HG03060 (cell line): ENCODE measurements around the gene ZNF740.
"Not testable (repeated sequence)": the region's sequence is repeated elsewhere in the genome, so short reads cannot be mapped to it uniquely, and the experiment has no call there.

Experiments
- ATAC-seq: cut with Tn5 transposase; IDR thresholded peaks from one replicate; pipeline ENCODE4 v1.9.1; 2021; ENCODE audit warnings: low read depth, moderate number of reproducible peaks; ENCODE audit not compliant: unreplicated experiment

The ZNF740 gene

DNA sequence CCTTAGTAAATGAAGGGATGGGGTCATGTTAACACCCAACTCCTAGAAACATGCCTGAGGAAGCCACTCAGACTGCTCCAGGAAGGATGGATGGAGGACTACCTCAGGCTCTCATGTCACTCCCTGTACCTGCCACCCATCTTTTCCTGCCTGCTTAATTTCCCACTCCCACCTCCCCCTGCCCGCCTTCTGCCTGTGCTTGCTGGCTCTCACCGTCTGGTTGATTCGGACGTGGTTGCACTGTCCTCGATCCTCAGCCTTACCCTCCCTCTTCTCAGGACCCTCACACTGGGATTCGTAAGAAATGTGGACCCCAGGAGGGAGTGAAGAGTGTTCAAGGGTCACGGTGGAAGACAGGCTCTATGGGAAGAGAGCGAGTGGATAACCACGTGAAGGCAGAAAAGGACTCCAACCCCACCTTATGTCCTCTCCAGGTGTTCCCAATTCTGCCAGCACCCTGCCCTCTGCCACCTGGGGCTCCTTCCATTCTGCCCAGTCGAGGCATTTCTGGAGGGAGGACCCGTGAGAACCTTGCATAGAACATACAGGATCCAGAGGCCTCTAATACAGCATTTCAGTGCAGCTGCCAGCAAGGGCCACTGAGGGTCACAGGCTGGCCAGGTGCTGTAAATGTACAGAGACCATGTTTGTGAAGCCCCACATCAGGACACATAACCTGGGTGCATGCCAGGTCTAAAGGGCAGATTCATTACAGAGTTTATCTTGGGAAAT is 13.6 kb downstream of the ZNF740 start:
- ATAC-seq, result no peak

- ATAC-seq, result no peak
Observed at GRCh38 chr12:53194973-53195372, 14.5 kb downstream of the ZNF740 start.

- no peak for ATAC-seq
Observed at GRCh38 chr12:53195516-53196420, 15.2 kb downstream of the ZNF740 start.

- ATAC-seq, result no peak
Observed at GRCh38 chr12:53196486-53196885, 16.0 kb downstream of the ZNF740 start.

DNA sequence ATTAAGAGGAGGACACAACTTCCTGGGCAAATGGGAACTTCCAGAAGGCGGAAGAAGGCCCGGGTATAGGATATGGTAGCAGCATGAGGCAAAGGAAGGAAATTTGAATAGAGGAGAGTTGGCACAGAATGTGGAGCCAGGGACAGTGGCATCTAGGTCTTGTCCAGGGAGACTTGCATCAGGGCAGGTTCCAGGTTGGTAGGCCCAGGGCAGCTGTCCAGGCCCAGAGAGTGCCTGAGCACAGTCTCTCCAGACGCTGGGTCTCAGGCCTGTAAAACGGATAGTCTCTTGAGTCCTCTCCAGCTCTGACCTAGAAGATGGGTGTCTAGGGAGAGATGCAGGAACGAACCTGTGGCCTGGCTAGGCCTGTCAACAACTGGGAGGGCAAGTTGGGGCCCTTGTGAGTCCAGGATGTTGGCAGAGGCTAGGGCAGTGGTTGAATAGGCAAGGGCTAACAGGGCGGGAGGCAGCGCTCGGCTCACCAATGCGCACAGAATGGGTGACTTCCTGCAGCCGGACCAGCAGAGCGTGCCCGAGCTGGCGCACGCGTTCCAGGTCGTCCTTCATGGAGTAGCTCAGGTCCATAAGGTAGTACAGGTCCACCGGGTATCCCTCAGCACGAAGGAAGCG is 16.6 kb downstream of the ZNF740 start:
- ATAC-seq, result no peak

GRCh38 chr12:53198486-53199110 is 18.1 kb downstream of the ZNF740 start:
- ATAC-seq, result no peak

DNA sequence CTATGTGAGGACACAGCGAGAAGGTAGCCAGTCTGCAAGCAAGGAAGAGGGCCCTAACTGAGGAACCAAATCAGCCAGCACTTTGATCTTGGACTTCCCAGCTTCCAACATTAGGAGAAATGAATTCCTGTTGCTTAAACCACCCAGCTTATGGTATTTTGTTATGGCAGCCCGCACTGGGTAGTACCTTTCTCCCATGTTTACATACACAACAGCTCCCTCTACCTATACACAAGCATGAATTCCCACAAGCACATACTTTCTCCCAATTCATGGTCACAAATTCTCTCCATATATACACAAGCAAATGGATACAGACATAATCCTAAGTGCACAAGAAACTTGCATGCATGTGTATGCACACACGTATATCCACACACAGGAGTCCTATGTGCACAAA is 19.2 kb downstream of the ZNF740 start:
- ATAC-seq, result no peak

DNA sequence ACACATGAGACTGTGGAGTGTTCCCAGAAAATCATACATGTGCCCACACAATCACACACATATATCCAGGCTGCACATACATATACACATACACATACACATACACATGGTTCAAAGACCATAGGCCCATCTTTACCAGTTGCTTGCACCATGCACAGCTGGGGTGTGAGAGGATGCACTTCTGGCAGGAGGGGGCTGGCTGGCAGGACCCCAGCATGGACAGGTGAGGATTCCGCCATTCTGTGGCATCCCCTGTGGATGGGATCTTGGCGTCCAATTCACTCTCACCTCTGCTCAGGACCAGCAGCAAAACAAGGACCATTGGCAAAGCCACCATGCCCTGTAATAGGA is 19.6 kb downstream of the ZNF740 start:
- ATAC-seq, result no peak

GRCh38 chr12:53200458-53201176 is 20.1 kb downstream of the ZNF740 start:
- no peak for ATAC-seq

DNA sequence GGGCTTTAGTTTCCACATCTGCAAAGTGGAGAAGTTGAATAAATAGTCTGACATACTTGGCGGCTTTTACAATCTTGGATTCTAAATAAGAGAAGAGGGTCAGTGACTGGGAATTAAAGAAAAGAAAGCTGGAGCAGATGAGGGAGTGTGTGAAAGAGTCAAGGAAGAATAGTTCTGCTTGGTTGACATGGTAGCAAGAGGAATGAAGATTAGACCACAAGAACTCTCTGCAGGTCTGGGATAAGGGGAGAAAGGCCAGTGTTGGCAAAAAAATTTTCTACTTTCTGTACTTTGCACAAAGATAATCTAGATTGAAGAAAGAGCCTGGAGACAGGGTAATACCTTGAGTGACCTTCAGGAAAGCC is 20.6 kb downstream of the ZNF740 start:
- ATAC-seq, result no peak

DNA sequence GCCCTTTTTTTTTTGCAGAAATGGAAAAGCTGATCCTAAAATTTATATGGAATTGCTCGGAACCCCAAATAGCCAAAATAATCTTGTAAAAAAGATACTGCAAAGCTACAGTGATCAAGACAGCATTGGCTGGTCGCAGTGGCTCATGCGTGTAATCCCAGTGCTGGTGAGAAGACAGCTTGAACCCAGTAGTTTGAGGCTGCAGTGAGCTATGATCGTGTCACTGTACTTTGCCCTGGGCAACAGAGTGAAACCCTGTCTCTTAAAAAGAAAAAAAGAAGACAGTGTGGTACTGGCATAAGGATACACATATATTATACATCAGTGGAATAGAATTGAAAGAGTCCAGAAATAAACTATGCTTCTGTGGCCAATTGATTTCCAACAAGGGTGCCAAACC is 21.1 kb downstream of the ZNF740 start:
- no peak for ATAC-seq

GRCh38 chr12:53202316-53202715 is 21.8 kb downstream of the ZNF740 start:
- not testable (repeated sequence) for ATAC-seq

- ATAC-seq, result no peak
Observed at GRCh38 chr12:53204351-53204750, 23.8 kb downstream of the ZNF740 start.

GRCh38 chr12:53205747-53206419 is 25.4 kb downstream of the ZNF740 start:
- ATAC-seq, result peak; percentile 42

DNA sequence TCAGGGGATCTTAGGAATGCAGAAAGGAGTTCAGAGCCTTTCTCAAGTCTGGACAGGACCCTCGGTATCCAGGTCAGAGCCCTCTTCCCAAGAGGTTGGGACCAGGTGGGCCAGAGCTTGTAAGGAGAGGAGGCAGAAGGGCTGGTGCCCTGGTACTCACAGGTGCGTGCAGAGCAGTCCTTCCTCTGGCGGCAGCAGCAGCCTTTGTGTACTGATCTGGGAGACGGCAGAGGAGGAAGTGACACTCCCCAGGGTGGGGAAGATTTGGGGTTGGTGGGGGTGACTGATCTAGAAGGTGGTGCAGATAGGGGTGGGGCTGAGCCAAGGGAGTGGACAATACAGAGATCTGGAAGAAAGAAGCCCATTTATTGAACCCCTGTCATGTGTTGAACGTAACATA is 26.5 kb downstream of the ZNF740 start, which contains the start of gene ITGB7:
ITGB7 (minus strand) TSS at position 210 of the 400 bp plus-strand sequence. CDS start 6,808 bp downstream, outside the sequence.
- ATAC-seq, result no peak

GRCh38 chr12:53208435-53208834 is 27.9 kb downstream of the ZNF740 start:
- ATAC-seq, result no peak

GRCh38 chr12:53208877-53209463 is 28.4 kb downstream of the ZNF740 start:
- no peak for ATAC-seq

DNA sequence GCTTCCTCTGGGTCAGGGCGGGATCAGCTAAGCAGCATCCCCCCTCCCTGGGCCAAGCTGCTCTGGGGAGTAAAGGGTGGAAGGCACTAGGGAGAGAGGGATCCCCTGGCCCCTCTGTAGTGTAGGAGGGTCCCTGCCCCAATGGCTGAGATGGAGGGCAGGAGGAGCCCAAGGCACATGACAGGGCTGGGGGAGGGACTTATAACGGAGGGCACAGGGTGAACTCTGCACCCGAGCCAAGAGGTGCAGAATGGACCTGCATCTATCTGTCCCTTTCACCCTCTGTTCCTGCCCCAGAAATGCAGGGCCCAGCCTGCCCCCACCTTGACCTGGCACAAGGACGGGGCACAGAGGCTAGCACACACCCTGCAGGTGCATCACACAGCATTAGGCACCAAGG is 30.3 kb downstream of the ZNF740 start:
- no peak for ATAC-seq
